Esophagus squamous epithelium (tissue), 5 donors: ENCODE data around the gene FGF12. TPM values are rescaled to one million over a fixed set of nuclear protein-coding genes. Genes with fewer than 3 reads are reported as not detected.

Experiments used
- DNase-seq: peaks from one replicate; lab custom pipeline; 2025; lab: John Stamatoyannopoulos, UW
- H3K27ac ChIP-seq, 4 donors: fragments of 200-600 bp; sonication (generic); one replicate each; pipeline ENCODE4 v1.5.1; 2016 to 2019; ENCODE audit warnings: mild to moderate bottlenecking in 1 of 4
- H3K27me3 ChIP-seq, 4 donors: fragments of 200-600 bp; sonication (generic); 1 replicate in 3 of 4; 2 replicates in 1 of 4; pipeline versions ENCODE4 v1.5.1 to v1.6.0; 2017 to 2021; ENCODE audit warnings: antibody characterized with exemption in 1 of 4
- H3K36me3 ChIP-seq, 3 donors: fragments of 200-600 bp; sonication (generic); one replicate each; pipeline ENCODE4 v1.5.1; 2016 to 2019
- H3K4me1 ChIP-seq, 3 donors: fragments of 200-600 bp; sonication (generic); one replicate each; pipeline ENCODE4 v1.5.1; 2017 to 2019
- H3K4me3 ChIP-seq, 4 donors: fragments of 200-600 bp; sonication (generic); 1 replicate in 3 of 4; 2 replicates in 1 of 4; pipeline ENCODE4 v1.5.1; 2016 to 2019; ENCODE audit warnings: mild to moderate bottlenecking in 2 of 4, moderate library complexity in 1 of 4
- H3K9me3 ChIP-seq, 3 donors: fragments of 200-600 bp; sonication (generic); one replicate each; pipeline ENCODE4 v1.5.1; 2016 to 2019
- CTCF ChIP-seq, 6 experiments: fragments of 450-650 bp in 4 of 6; fragments of 200-600 bp in 2 of 6; sonication (generic) in 2 of 6; IDR thresholded peaks; one replicate each; pipeline ENCODE4 v1.5.1; 2016 to 2019; ENCODE audit warnings: antibody characterized with exemption in 6 of 6, mild to moderate bottlenecking in 4 of 6, moderate library complexity in 4 of 6
- POLR2A ChIP-seq, 4 donors: fragments of 450-650 bp; IDR thresholded peaks; one replicate each; pipeline ENCODE4 v1.6.1; 2017; ENCODE audit warnings: antibody characterized with exemption in 4 of 4, mild to moderate bottlenecking in 4 of 4, moderate library complexity in 3 of 4
- WGBS, 2 donors: methylation state at CpG; one replicate each; pipeline ENCODE4 v1.1.5; 2018; 5-methylcytosine and 5-hydroxymethylcytosine counted together
- intact Hi-C: fragments of 100-400 bp; cut with DNase I; formaldehyde crosslinking; loops from one replicate; pipeline ENCODE4 v1.15.0; 2022
- total RNA-seq, 4 donors: library from RNA; depleted of rRNA; stranded (reverse); fragments of >200 nt; gene quantifications; one replicate each; pipeline ENCODE4 v1.1.0, GENCODE V29; 2016
- donor health status: DM: yes; HTN: yes; CAD: no.

The FGF12 gene
- total RNA-seq, 4 donors from 2014 or later: 0.18 to 1.6 (median 0.86) TPM

GRCh38 chr3:192607798-192608197 is 119.5 kb downstream of the FGF12 start:
- 84 to 88% methylated on average over 4 of the region's 4 CpGs for WGBS, 2 donors

GRCh38 chr3:192597913-192598312 is 129.4 kb downstream of the FGF12 start:
- intact Hi-C loops: no loop called here
- 46 to 63% methylated on average over 2 of the region's 2 CpGs for WGBS, 2 donors
- no peaks in the 10 kb centered on the region for H3K36me3 ChIP-seq
- H3K9me3 ChIP-seq: no peaks in the 10 kb centered on the region
- TF ChIP-seq CTCF (IDR thresholded peaks at IDR 0.05): no peak
- TF ChIP-seq POLR2A (IDR thresholded peaks at IDR 0.05): no peak
- no peaks in the 10 kb centered on the region for H3K27me3 ChIP-seq
- H3K4me3 ChIP-seq: no peak overlapping the region
- no peak overlapping the region for H3K27ac ChIP-seq
- DNase-seq: no peak
- no peaks in the 10 kb centered on the region for H3K4me1 ChIP-seq

More at GRCh38 chr3:192607798-192608197, 119.5 kb downstream of the FGF12 start:
- no peaks in the 10 kb centered on the region for H3K36me3 ChIP-seq
- H3K9me3 ChIP-seq: peaks cover 0 to 9% (median 0%) of the 10 kb centered on the region in 3 donors
- no peaks in the 10 kb centered on the region for H3K4me1 ChIP-seq
- no peak for TF ChIP-seq POLR2A (IDR thresholded peaks at IDR 0.05)
- no peak for TF ChIP-seq CTCF (IDR thresholded peaks at IDR 0.05)
- DNase-seq: no peak
- no peak overlapping the region for H3K4me3 ChIP-seq
- intact Hi-C loops: no loop called here
- no peaks in the 10 kb centered on the region for H3K27me3 ChIP-seq
- no peak overlapping the region for H3K27ac ChIP-seq

- H3K9me3 ChIP-seq: no peaks in the 10 kb centered on the region
- intact Hi-C loops: no loop called here
- no peaks in the 10 kb centered on the region for H3K4me1 ChIP-seq
- TF ChIP-seq CTCF (IDR thresholded peaks at IDR 0.05): no peak
- no peak for TF ChIP-seq POLR2A (IDR thresholded peaks at IDR 0.05)
- DNase-seq: no peak
- no peaks in the 10 kb centered on the region for H3K27me3 ChIP-seq
- 14 to 29% methylated on average over 2 of the region's 2 CpGs for WGBS, 2 donors
- no peaks in the 10 kb centered on the region for H3K36me3 ChIP-seq
- no peak overlapping the region for H3K27ac ChIP-seq
- H3K4me3 ChIP-seq: no peak overlapping the region
These were observed 129.8 kb downstream of the FGF12 start for GRCh38 chr3:192597506-192597905.

GRCh38 chr3:192578729-192579128 is 148.6 kb downstream of the FGF12 start:
- Histone ChIP-seq H3K27me3 (no peaks in the 10 kb centered on the region), H3K4me3 (no peak overlapping the region), H3K4me1 (no peaks in the 10 kb centered on the region), H3K27ac (no peak overlapping the region), H3K9me3 (no peaks in the 10 kb centered on the region), H3K36me3 (no peaks in the 10 kb centered on the region)
- 91% methylated on average over 3 of the region's 3 CpGs for WGBS, 2 donors
- TF ChIP-seq POLR2A (IDR thresholded peaks at IDR 0.05): no peak
- TF ChIP-seq CTCF (IDR thresholded peaks at IDR 0.05): no peak
- DNase-seq: no peak
- intact Hi-C loops: no loop called here

GRCh38 chr3:192577811-192578210 is 149.5 kb downstream of the FGF12 start:
- Histone ChIP-seq H3K4me3 (no peak overlapping the region), H3K27me3 (no peaks in the 10 kb centered on the region), H3K36me3 (no peaks in the 10 kb centered on the region), H3K4me1 (no peaks in the 10 kb centered on the region), H3K9me3 (no peaks in the 10 kb centered on the region), H3K27ac (no peak overlapping the region)
- WGBS, 2 donors: 33 to 38% methylated on average over 2 of the region's 2 CpGs
- TF ChIP-seq POLR2A (IDR thresholded peaks at IDR 0.05) (no peak), CTCF (IDR thresholded peaks at IDR 0.05) (no peak)
- no peak for DNase-seq
- intact Hi-C loops: no loop called here
